Gastrocnemius medialis (tissue), 4 donors: Measurements from ENCODE around the gene FBXL13. TPM values are rescaled to one million over a fixed set of nuclear protein-coding genes. Genes with fewer than 3 reads are reported as not detected.

Experiments used
- ATAC-seq, 2 donors: fragments of 150-250 bp; one replicate each; pipeline ENCODE4 v1.9.1; 2016
- DNase-seq, 2 donors: peaks; one replicate each; pipeline ENCODE4 v3.0.0-alpha.2; 2019
- H3K27ac ChIP-seq, 4 donors: fragments of 200-600 bp; sonication (generic); 1 replicate in 1 of 4; 2 replicates in 3 of 4; pipeline ENCODE4 v1.5.1; 2016 to 2018; ENCODE audit warnings: mild to moderate bottlenecking in 2 of 4, moderate library complexity in 1 of 4
- H3K27me3 ChIP-seq, 3 donors: fragments of 200-600 bp; sonication (generic) in 2 of 3; 1 replicate in 1 of 3; 2 replicates in 2 of 3; pipeline versions ENCODE4 v1.5.1 to v1.6.0; 2016 to 2019; ENCODE audit warnings: mild to moderate bottlenecking in 1 of 3, moderate library complexity in 1 of 3
- H3K36me3 ChIP-seq, 2 donors: fragments of 200-600 bp; sonication (generic) in 1 of 2; one replicate each; pipeline ENCODE4 v1.5.1; 2017 to 2018
- H3K4me1 ChIP-seq, 2 donors: fragments of 200-600 bp; sonication (generic) in 1 of 2; one replicate each; pipeline ENCODE4 v1.5.1; 2016 to 2017; ENCODE audit warnings: mild to moderate bottlenecking in 2 of 2
- H3K4me3 ChIP-seq, 4 donors: fragments of 200-600 bp; sonication (generic) in 3 of 4; 1 replicate in 1 of 4; 2 replicates in 3 of 4; pipeline ENCODE4 v1.5.1; 2016 to 2019; ENCODE audit warnings: mild to moderate bottlenecking in 2 of 4
- H3K9me3 ChIP-seq, 3 donors: fragments of 200-600 bp; sonication (generic) in 2 of 3; 1 replicate in 1 of 3; 2 replicates in 2 of 3; pipeline ENCODE4 v1.5.1; 2016 to 2019
- CTCF ChIP-seq, 5 experiments: fragments of 450-650 bp in 3 of 5; fragments of 200-600 bp in 2 of 5; sonication (generic) in 2 of 5; IDR thresholded peaks in 4 of 5; conservative IDR thresholded peaks in 1 of 5; 1 replicate in 4 of 5; 2 replicates in 1 of 5; pipeline ENCODE4 v1.5.1; 2016 to 2019; ENCODE audit warnings: antibody characterized with exemption in 5 of 5, mild to moderate bottlenecking in 3 of 5, moderate library complexity in 3 of 5
- POLR2A ChIP-seq, 2 donors: fragments of 450-650 bp; IDR thresholded peaks; one replicate each; pipeline ENCODE4 v1.6.1; 2017; ENCODE audit warnings: antibody characterized with exemption in 2 of 2, mild to moderate bottlenecking in 2 of 2, moderate library complexity in 2 of 2
- in situ Hi-C, 4 donors: fragments of 200-750 bp; cut with MboI; loops; one replicate each; pipeline versions ENCODE4 v1.15.0 to v1.8.0; 2017; ENCODE audit warnings: low sequenced_read_pairs in 4 of 4
- intact Hi-C: fragments of 100-400 bp; cut with DNase I; formaldehyde crosslinking; loops from one replicate; pipeline ENCODE4 v1.15.1; 2023; ENCODE audit warnings: low total_unique reads
- total RNA-seq, 4 donors: library from RNA; depleted of rRNA; stranded (reverse); fragments of >200 nt; gene quantifications; one replicate each; pipeline versions ENCODE4 v1.1.0 to v1.2.3, GENCODE V29; 2016

FBXL13 gene
- total RNA-seq, 4 donors from 2014 or later = 0.26 TPM; not detected in 3

DNA sequence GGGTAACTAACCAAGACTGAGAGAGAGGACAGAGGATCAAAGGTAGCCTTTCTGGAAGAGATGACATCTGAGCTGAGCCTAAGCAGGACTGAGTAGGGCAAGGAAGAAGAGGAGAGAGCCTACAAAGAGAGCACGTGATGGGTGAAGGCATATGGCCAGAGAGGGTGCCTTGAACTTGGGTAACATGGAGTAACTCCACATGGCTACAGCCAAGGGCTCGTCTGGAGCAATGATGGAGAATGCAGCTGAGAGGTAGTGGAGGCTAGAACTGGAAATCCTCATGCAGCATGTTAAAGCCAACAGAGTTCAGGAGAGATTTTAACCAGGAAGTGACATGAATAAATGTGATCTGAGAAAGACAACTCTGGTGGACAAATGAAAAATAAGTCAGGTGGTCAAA, 84.0 kb downstream of the FBXL13 start:
- peaks cover 0 to 4% of the 10 kb centered on the region in 2 donors for H3K4me1 ChIP-seq
- H3K9me3 ChIP-seq = no peaks in the 10 kb centered on the region
- in situ Hi-C loops (no loop called here), intact Hi-C loops (no loop called here)
- no peak for ATAC-seq
- no peaks in the 10 kb centered on the region for H3K27me3 ChIP-seq
- TF ChIP-seq CTCF (IDR thresholded peaks at IDR 0.05 in 4 of 5, conservative IDR thresholded peaks at IDR 0.05 in 1 of 5) (no peak), POLR2A (IDR thresholded peaks at IDR 0.05) (no peak)
- no peak for DNase-seq
- no peaks in the 10 kb centered on the region for H3K36me3 ChIP-seq
- H3K4me3 ChIP-seq = no peak overlapping the region
- H3K27ac ChIP-seq = no peak overlapping the region

DNA sequence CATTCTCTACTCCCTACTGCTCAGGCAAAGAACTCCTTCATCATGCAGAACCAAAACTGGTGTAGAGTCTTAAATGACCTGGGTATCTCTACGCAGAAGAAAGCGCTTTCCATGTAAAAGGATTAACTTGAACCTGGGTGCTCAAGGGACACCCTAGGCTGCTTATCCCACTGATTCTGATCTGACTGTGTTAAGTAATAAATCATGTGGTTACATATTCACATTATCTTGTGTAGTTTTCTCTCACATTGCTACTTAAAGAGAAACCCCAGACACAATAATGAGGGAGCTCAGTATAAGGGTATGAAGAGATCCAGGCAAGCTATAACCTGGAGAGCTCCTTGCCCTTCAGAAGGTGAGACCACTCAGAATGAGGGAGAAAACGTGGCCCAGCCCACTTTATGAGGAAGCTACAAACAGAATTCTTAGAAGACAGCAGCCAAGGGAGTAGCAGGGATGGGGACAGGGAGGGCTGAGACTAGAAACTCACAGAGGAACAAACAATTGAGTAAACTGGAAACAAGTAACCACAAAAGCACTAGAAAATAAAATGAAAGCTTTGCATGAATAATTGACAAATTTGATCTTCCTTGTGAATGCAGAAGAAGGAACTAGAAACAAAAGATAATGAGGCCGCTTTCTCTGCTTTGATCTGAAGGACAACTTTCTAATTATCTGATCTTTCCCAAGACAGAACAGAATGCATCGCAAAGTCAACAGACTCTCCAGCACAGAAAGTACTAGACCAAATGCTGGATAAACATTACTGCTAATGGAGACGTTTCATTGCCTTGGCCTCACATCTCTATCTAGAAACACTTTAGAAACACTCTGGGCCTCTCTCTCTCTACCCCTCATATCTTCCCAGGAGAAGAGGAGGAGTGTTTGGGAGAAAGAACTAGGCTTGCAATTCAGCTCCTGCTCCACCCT, 85.7 kb downstream of the FBXL13 start:
- peaks cover 0 to 4% of the 10 kb centered on the region in 2 donors for H3K4me1 ChIP-seq
- in situ Hi-C loops (no loop called here), intact Hi-C loops (no loop called here)
- ATAC-seq = no peak
- H3K27ac ChIP-seq = no peak overlapping the region
- TF ChIP-seq CTCF (IDR thresholded peaks at IDR 0.05 in 4 of 5, conservative IDR thresholded peaks at IDR 0.05 in 1 of 5) = no peak
- TF ChIP-seq POLR2A (IDR thresholded peaks at IDR 0.05) = no peak
- no peak overlapping the region for H3K4me3 ChIP-seq
- no peaks in the 10 kb centered on the region for H3K9me3 ChIP-seq
- no peaks in the 10 kb centered on the region for H3K36me3 ChIP-seq
- no peaks in the 10 kb centered on the region for H3K27me3 ChIP-seq
- DNase-seq = no peak

GRCh38 chr7:102988088-102988487, 86.5 kb downstream of the FBXL13 start:
- H3K4me3 ChIP-seq = no peak overlapping the region
- TF ChIP-seq CTCF (IDR thresholded peaks at IDR 0.05 in 4 of 5, conservative IDR thresholded peaks at IDR 0.05 in 1 of 5) (no peak), POLR2A (IDR thresholded peaks at IDR 0.05) (no peak)
- in situ Hi-C loops (no loop called here), intact Hi-C loops (no loop called here)
- DNase-seq = no peak
- no peak overlapping the region for H3K27ac ChIP-seq
- H3K9me3 ChIP-seq = no peaks in the 10 kb centered on the region
- no peak for ATAC-seq
- no peaks in the 10 kb centered on the region for H3K36me3 ChIP-seq
- no peaks in the 10 kb centered on the region for H3K27me3 ChIP-seq
- no peaks in the 10 kb centered on the region for H3K4me1 ChIP-seq

GRCh38 chr7:102985176-102985783, 89.3 kb downstream of the FBXL13 start:
- ATAC-seq (no peak), DNase-seq (no peak)
- intact Hi-C loops = no loop called here
- H3K9me3 ChIP-seq = no peaks in the 10 kb centered on the region
- in situ Hi-C loops = no loop called here
- no peak overlapping the region for H3K27ac ChIP-seq
- TF ChIP-seq CTCF (IDR thresholded peaks at IDR 0.05 in 4 of 5, conservative IDR thresholded peaks at IDR 0.05 in 1 of 5) = no peak
- no peak for TF ChIP-seq POLR2A (IDR thresholded peaks at IDR 0.05)
- H3K36me3 ChIP-seq = no peaks in the 10 kb centered on the region
- no peak overlapping the region for H3K4me3 ChIP-seq
- no peaks in the 10 kb centered on the region for H3K4me1 ChIP-seq
- no peaks in the 10 kb centered on the region for H3K27me3 ChIP-seq
